ENCODE results near the gene CCN5.

The CCN5 gene

DNA sequence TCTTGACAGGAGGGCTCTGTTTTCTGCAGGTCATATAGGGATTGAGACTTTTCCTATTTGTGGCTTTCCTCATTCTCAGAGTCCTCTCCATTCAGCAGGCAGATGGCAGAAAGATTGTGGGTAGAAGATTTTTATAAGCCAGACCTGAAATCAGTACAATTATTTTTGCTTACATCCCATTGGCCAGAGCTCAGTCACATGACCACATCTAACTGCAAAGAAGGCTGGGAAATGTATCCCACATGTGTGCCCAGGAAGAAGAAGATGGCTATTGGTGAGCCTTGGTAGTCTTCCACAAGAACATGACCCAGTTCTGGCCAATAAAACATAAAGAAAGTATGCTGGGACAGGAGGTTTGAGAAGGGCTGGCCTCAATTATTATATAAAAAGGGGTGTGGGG lies 21.5 kb upstream of the CCN5 start:
- Histone ChIP-seq H3K36me3 (ENCODE audit: control insufficient read depth in 1 of 2, insufficient read depth in 2 of 2, low read length in 2 of 2) (no peaks in the 10 kb centered on the region), H2BK5ac (ENCODE audit: low read depth, low read length, poor library complexity) (no peak overlapping the region), H3K14ac (ENCODE audit: low read length) (no peak overlapping the region), H3K79me2 (ENCODE audit: control insufficient read depth, insufficient read depth, low read length, poor library complexity) (no peaks in the 10 kb centered on the region), H3K27me3 (ENCODE audit: insufficient read depth, low read length) (no peaks in the 10 kb centered on the region), H3K4me2 (ENCODE audit: low read length) (peak overlapping the region; percentile 16), H4K12ac (ENCODE audit: low read depth, low read length) (no peak overlapping the region), H3K4me1 (ENCODE audit: control insufficient read depth in 1 of 2, insufficient read depth in 2 of 2, low read length in 2 of 2) (peaks cover 8 to 11% of the 10 kb centered on the region in 2 experiments), H2BK12ac (ENCODE audit: low read length) (no peak overlapping the region), H3K27ac (ENCODE audit: low read depth, low read length) (peak overlapping the region; percentile 77), H3K4me3 (ENCODE audit: low read depth, low read length) (no peak overlapping the region), H3K18ac (ENCODE audit: low read length) (no peak overlapping the region), H2AFZ (ENCODE audit: insufficient read depth, low read length, poor library complexity) (no peak overlapping the region), H3K9ac (ENCODE audit: low read length) (no peak overlapping the region), H3K9me3 (ENCODE audit: insufficient read depth, low read depth, low read length) (peaks cover 1% of the 10 kb centered on the region), H3K4ac (ENCODE audit: low read depth, low read length) (no peak overlapping the region), H4K8ac (ENCODE audit: low read depth, low read length) (no peak overlapping the region), H4K91ac (ENCODE audit: low read depth, low read length) (no peak overlapping the region), H2BK120ac (ENCODE audit: insufficient read depth, low read length, poor library complexity) (no peak overlapping the region), H3K79me1 (ENCODE audit: low read length) (peaks cover 7% of the 10 kb centered on the region), H2AK5ac (ENCODE audit: low read length) (no peak overlapping the region), H3K23ac (ENCODE audit: low read length) (no peak overlapping the region)
- DNase-seq: no peak

- no peak overlapping the region for H2AFZ ChIP-seq (ENCODE audit: insufficient read depth, low read length, poor library complexity)
- no peaks in the 10 kb centered on the region for H3K36me3 ChIP-seq (ENCODE audit: control insufficient read depth in 1 of 2, insufficient read depth in 2 of 2, low read length in 2 of 2)
- DNase-seq: no peak
- no peak overlapping the region for H3K9ac ChIP-seq (ENCODE audit: low read length)
- H3K79me1 ChIP-seq (ENCODE audit: low read length): peaks cover 7% of the 10 kb centered on the region
- H3K27ac ChIP-seq (ENCODE audit: low read depth, low read length): no peak overlapping the region
- H3K4me1 ChIP-seq (ENCODE audit: control insufficient read depth in 1 of 2, insufficient read depth in 2 of 2, low read length in 2 of 2): peaks cover 8 to 11% of the 10 kb centered on the region in 2 experiments
- no peak overlapping the region for H3K14ac ChIP-seq (ENCODE audit: low read length)
- H3K27me3 ChIP-seq (ENCODE audit: insufficient read depth, low read length): no peaks in the 10 kb centered on the region
- no peak overlapping the region for H3K4me2 ChIP-seq (ENCODE audit: low read length)
- peaks cover 1% of the 10 kb centered on the region for H3K9me3 ChIP-seq (ENCODE audit: insufficient read depth, low read depth, low read length)
- no peak overlapping the region for H3K23ac ChIP-seq (ENCODE audit: low read length)
- H3K4me3 ChIP-seq (ENCODE audit: low read depth, low read length): no peak overlapping the region
- H2BK5ac ChIP-seq (ENCODE audit: low read depth, low read length, poor library complexity): no peak overlapping the region
- H4K12ac ChIP-seq (ENCODE audit: low read depth, low read length): no peak overlapping the region
- no CpG with 5 or more reads among the region's 4 CpGs for WGBS (ENCODE audit: extremely low coverage, insufficient coverage, insufficient read length)
- H2BK120ac ChIP-seq (ENCODE audit: insufficient read depth, low read length, poor library complexity): no peak overlapping the region
- no peak overlapping the region for H4K91ac ChIP-seq (ENCODE audit: low read depth, low read length)
- no peak overlapping the region for H4K8ac ChIP-seq (ENCODE audit: low read depth, low read length)
- H3K18ac ChIP-seq (ENCODE audit: low read length): no peak overlapping the region
- H2BK12ac ChIP-seq (ENCODE audit: low read length): peak overlapping the region; percentile 25
- no peak overlapping the region for H3K4ac ChIP-seq (ENCODE audit: low read depth, low read length)
- H2AK5ac ChIP-seq (ENCODE audit: low read length): no peak overlapping the region
- H3K79me2 ChIP-seq (ENCODE audit: control insufficient read depth, insufficient read depth, low read length, poor library complexity): no peaks in the 10 kb centered on the region
Measured at GRCh38 chr20:44694159-44694558, 21.0 kb upstream of the CCN5 start.

- Histone ChIP-seq H2AFZ (ENCODE audit: insufficient read depth, low read length, poor library complexity) (no peak overlapping the region), H3K27me3 (ENCODE audit: insufficient read depth, low read length) (no peaks in the 10 kb centered on the region), H3K79me2 (ENCODE audit: control insufficient read depth, insufficient read depth, low read length, poor library complexity) (no peaks in the 10 kb centered on the region), H3K4me1 (ENCODE audit: control insufficient read depth in 1 of 2, insufficient read depth in 2 of 2, low read length in 2 of 2) (peaks cover 8 to 11% of the 10 kb centered on the region in 2 experiments), H2BK120ac (ENCODE audit: insufficient read depth, low read length, poor library complexity) (no peak overlapping the region), H3K4me2 (ENCODE audit: low read length) (no peak overlapping the region), H4K91ac (ENCODE audit: low read depth, low read length) (no peak overlapping the region), H3K4ac (ENCODE audit: low read depth, low read length) (no peak overlapping the region), H3K4me3 (ENCODE audit: low read depth, low read length) (no peak overlapping the region), H4K8ac (ENCODE audit: low read depth, low read length) (no peak overlapping the region), H4K12ac (ENCODE audit: low read depth, low read length) (no peak overlapping the region), H2AK5ac (ENCODE audit: low read length) (no peak overlapping the region), H2BK12ac (ENCODE audit: low read length) (peak overlapping the region; percentile 51), H3K18ac (ENCODE audit: low read length) (no peak overlapping the region), H3K79me1 (ENCODE audit: low read length) (peaks cover 7% of the 10 kb centered on the region), H3K36me3 (ENCODE audit: control insufficient read depth in 1 of 2, insufficient read depth in 2 of 2, low read length in 2 of 2) (no peaks in the 10 kb centered on the region), H3K9me3 (ENCODE audit: insufficient read depth, low read depth, low read length) (peaks cover 1% of the 10 kb centered on the region), H3K14ac (ENCODE audit: low read length) (no peak overlapping the region), H3K9ac (ENCODE audit: low read length) (no peak overlapping the region), H2BK5ac (ENCODE audit: low read depth, low read length, poor library complexity) (no peak overlapping the region), H3K27ac (ENCODE audit: low read depth, low read length) (no peak overlapping the region), H3K23ac (ENCODE audit: low read length) (no peak overlapping the region)
- WGBS (ENCODE audit: extremely low coverage, insufficient coverage, insufficient read length): no CpG with 5 or more reads among the region's 2 CpGs
- no peak for DNase-seq
Measured at GRCh38 chr20:44695295-44695673, 19.9 kb upstream of the CCN5 start.

GRCh38 chr20:44695674-44696300 lies 19.4 kb upstream of the CCN5 start:
- no peak overlapping the region for H3K4me3 ChIP-seq (ENCODE audit: low read depth, low read length)
- H3K9me3 ChIP-seq (ENCODE audit: insufficient read depth, low read depth, low read length): peaks cover 1% of the 10 kb centered on the region
- no peak overlapping the region for H3K23ac ChIP-seq (ENCODE audit: low read length)
- no peak overlapping the region for H3K4me2 ChIP-seq (ENCODE audit: low read length)
- no peak overlapping the region for H2BK120ac ChIP-seq (ENCODE audit: insufficient read depth, low read length, poor library complexity)
- H3K27me3 ChIP-seq (ENCODE audit: insufficient read depth, low read length): no peaks in the 10 kb centered on the region
- no peaks in the 10 kb centered on the region for H3K36me3 ChIP-seq (ENCODE audit: control insufficient read depth in 1 of 2, insufficient read depth in 2 of 2, low read length in 2 of 2)
- no peak overlapping the region for H3K4ac ChIP-seq (ENCODE audit: low read depth, low read length)
- no peak overlapping the region for H2BK5ac ChIP-seq (ENCODE audit: low read depth, low read length, poor library complexity)
- no peak overlapping the region for H4K8ac ChIP-seq (ENCODE audit: low read depth, low read length)
- no peaks in the 10 kb centered on the region for H3K79me2 ChIP-seq (ENCODE audit: control insufficient read depth, insufficient read depth, low read length, poor library complexity)
- H2AFZ ChIP-seq (ENCODE audit: insufficient read depth, low read length, poor library complexity): no peak overlapping the region
- H4K12ac ChIP-seq (ENCODE audit: low read depth, low read length): no peak overlapping the region
- no peak overlapping the region for H2BK12ac ChIP-seq (ENCODE audit: low read length)
- no peak overlapping the region for H3K9ac ChIP-seq (ENCODE audit: low read length)
- DNase-seq: no peak
- H3K14ac ChIP-seq (ENCODE audit: low read length): no peak overlapping the region
- H4K91ac ChIP-seq (ENCODE audit: low read depth, low read length): no peak overlapping the region
- H3K18ac ChIP-seq (ENCODE audit: low read length): no peak overlapping the region
- no peak overlapping the region for H3K27ac ChIP-seq (ENCODE audit: low read depth, low read length)
- H3K79me1 ChIP-seq (ENCODE audit: low read length): peaks cover 7% of the 10 kb centered on the region
- peaks cover 8 to 11% of the 10 kb centered on the region in 2 experiments for H3K4me1 ChIP-seq (ENCODE audit: control insufficient read depth in 1 of 2, insufficient read depth in 2 of 2, low read length in 2 of 2)
- H2AK5ac ChIP-seq (ENCODE audit: low read length): no peak overlapping the region

All from trophoblast cell (in vitro differentiated cells and primary cell).